ENCODE data around the gene RFC1.
"Not testable (repeated sequence)": the region's sequence is repeated elsewhere in the genome, so short reads cannot be mapped to it uniquely, and the experiment has no call there.

Gene RFC1

DNA sequence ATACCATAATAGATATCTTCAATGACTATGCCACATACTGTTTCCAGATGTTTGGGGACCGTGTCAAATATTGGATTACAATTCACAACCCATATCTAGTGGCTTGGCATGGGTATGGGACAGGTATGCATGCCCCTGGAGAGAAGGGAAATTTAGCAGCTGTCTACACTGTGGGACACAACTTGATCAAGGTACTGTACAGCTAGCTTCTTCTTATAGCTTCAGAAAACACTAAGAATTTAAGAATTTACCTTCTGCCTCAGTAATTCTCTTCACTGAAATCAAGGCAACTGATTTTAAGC is 41.4 kb upstream of the RFC1 start:
- DNase-seq (ENCODE audit: low read depth in 1 of 2, low spot score in 1 of 2): no peak
- Histone ChIP-seq H3K27me3 (ENCODE audit: insufficient read depth, poor library complexity, severe bottlenecking) (no peaks in the 10 kb centered on the region), H3K27ac (replicated peaks) (no peak overlapping the region), H3K4me3 (replicated peaks; ENCODE audit: insufficient read depth, low read length) (no peak overlapping the region)
- TF ChIP-seq SPI1 (IDR thresholded peaks at IDR 0.05; ENCODE audit: borderline replicate concordance, low read depth): no peak
- no peak for TF ChIP-seq POLR2AphosphoS5 (IDR thresholded peaks at IDR 0.05; ENCODE audit: low read depth)
- no peak for TF ChIP-seq GABPA (IDR thresholded peaks at IDR 0.05; ENCODE audit: low read depth)
- TF ChIP-seq, protein P1, sequence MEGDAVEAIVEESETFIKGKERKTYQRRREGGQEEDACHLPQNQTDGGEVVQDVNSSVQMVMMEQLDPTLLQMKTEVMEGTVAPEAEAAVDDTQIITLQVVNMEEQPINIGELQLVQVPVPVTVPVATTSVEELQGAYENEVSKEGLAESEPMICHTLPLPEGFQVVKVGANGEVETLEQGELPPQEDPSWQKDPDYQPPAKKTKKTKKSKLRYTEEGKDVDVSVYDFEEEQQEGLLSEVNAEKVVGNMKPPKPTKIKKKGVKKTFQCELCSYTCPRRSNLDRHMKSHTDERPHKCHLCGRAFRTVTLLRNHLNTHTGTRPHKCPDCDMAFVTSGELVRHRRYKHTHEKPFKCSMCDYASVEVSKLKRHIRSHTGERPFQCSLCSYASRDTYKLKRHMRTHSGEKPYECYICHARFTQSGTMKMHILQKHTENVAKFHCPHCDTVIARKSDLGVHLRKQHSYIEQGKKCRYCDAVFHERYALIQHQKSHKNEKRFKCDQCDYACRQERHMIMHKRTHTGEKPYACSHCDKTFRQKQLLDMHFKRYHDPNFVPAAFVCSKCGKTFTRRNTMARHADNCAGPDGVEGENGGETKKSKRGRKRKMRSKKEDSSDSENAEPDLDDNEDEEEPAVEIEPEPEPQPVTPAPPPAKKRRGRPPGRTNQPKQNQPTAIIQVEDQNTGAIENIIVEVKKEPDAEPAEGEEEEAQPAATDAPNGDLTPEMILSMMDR (IDR thresholded peaks at IDR 0.05; ENCODE audit: insufficient read depth, low read length): no peak
- TF ChIP-seq, protein P2, sequence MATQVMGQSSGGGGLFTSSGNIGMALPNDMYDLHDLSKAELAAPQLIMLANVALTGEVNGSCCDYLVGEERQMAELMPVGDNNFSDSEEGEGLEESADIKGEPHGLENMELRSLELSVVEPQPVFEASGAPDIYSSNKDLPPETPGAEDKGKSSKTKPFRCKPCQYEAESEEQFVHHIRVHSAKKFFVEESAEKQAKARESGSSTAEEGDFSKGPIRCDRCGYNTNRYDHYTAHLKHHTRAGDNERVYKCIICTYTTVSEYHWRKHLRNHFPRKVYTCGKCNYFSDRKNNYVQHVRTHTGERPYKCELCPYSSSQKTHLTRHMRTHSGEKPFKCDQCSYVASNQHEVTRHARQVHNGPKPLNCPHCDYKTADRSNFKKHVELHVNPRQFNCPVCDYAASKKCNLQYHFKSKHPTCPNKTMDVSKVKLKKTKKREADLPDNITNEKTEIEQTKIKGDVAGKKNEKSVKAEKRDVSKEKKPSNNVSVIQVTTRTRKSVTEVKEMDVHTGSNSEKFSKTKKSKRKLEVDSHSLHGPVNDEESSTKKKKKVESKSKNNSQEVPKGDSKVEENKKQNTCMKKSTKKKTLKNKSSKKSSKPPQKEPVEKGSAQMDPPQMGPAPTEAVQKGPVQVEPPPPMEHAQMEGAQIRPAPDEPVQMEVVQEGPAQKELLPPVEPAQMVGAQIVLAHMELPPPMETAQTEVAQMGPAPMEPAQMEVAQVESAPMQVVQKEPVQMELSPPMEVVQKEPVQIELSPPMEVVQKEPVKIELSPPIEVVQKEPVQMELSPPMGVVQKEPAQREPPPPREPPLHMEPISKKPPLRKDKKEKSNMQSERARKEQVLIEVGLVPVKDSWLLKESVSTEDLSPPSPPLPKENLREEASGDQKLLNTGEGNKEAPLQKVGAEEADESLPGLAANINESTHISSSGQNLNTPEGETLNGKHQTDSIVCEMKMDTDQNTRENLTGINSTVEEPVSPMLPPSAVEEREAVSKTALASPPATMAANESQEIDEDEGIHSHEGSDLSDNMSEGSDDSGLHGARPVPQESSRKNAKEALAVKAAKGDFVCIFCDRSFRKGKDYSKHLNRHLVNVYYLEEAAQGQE (IDR thresholded peaks at IDR 0.05; ENCODE audit: insufficient replicate concordance, low read depth): no peak

DNA sequence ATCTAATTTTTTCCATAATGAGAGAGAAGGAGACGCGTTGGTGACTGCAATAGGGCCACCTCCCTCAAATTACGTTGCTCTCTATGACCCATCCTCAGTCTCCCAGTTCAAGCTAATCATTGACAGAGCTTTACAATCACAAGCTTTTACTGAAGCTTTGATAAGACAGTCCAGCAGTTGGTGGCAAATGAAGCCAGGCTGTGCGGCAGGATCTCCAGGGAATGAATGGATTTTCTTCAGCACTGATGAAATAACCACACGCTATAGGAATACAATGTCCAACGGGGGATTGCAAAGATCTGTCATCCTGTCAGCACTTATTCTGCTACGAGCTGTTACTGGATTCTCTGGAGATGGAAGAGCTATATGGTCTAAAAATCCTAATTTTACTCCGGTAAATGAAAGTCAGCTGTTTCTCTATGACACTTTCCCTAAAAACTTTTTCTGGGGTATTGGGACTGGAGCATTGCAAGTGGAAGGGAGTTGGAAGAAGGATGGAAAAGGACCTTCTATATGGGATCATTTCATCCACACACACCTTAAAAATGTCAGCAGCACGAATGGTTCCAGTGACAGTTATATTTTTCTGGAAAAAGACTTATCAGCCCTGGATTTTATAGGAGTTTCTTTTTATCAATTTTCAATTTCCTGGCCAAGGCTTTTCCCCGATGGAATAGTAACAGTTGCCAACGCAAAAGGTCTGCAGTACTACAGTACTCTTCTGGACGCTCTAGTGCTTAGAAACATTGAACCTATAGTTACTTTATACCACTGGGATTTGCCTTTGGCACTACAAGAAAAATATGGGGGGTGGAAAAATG is 40.8 kb upstream of the RFC1 start, which contains the start of gene KLB:
Gene KLB (plus strand): TSS at position 168 of the 821 bp plus-strand sequence. CDS start 20 bp downstream, at position 188.
- TF ChIP-seq, protein P2 (IDR thresholded peaks at IDR 0.05; ENCODE audit: insufficient replicate concordance, low read depth): no peak
- TF ChIP-seq, protein P1 (IDR thresholded peaks at IDR 0.05; ENCODE audit: insufficient read depth, low read length): no peak
- TF ChIP-seq SPI1 (IDR thresholded peaks at IDR 0.05; ENCODE audit: borderline replicate concordance, low read depth): no peak
- TF ChIP-seq GABPA (IDR thresholded peaks at IDR 0.05; ENCODE audit: low read depth): no peak
- TF ChIP-seq POLR2AphosphoS5 (IDR thresholded peaks at IDR 0.05; ENCODE audit: low read depth): no peak
- Histone ChIP-seq H3K27me3 (ENCODE audit: insufficient read depth, poor library complexity, severe bottlenecking) (no peaks in the 10 kb centered on the region), H3K4me3 (replicated peaks; ENCODE audit: insufficient read depth, low read length) (no peak within 1 kb of the TSS), H3K27ac (replicated peaks) (no peak within 1 kb of the TSS)
- no peak for DNase-seq (ENCODE audit: low read depth in 1 of 2, low spot score in 1 of 2)

DNA sequence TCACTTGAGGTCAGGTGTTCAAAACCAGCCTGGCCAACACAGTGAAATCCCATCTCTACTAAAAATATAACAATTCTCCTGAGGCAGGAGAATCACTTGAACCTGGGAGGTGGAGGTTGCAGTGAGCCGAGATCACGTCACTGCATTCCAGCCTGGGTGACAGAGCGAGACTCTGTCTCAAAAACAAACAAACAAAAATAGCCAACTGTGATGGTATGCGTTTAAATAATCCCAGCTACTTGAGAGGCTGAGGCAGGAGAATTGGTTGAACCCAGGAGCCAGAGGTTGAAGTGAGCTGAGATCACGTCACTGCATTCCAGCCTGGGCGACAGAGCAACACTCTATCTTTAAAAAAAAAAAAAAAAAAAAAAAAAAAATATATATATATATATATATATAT is 35.5 kb upstream of the RFC1 start:
- not testable (repeated sequence) for H3K4me3 ChIP-seq (replicated peaks; ENCODE audit: insufficient read depth, low read length); H3K27me3 ChIP-seq (ENCODE audit: insufficient read depth, poor library complexity, severe bottlenecking); DNase-seq (ENCODE audit: low read depth in 1 of 2, low spot score in 1 of 2); H3K27ac ChIP-seq (replicated peaks)

DNA sequence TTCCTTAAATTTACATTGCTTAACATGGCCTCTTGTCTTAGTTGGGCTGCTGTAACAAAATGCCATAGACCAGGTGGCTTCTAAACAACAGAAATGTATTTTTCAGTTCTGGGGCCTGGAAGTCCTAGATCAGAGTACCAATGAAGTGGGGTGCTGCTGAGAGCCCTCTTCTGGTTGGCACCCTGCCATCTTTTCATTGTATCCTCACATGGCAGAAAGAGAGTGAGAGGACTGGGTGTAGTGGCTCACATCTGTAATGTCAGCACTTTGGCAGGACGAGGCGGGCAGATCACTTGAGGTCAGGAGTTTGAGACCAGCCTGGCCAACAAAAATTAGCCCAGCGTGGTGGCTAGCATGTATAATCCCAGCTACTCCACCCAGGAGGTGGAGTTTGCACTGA is 28.5 kb upstream of the RFC1 start:
- Histone ChIP-seq H3K27me3 (ENCODE audit: insufficient read depth, poor library complexity, severe bottlenecking) (no peaks in the 10 kb centered on the region), H3K27ac (replicated peaks) (no peak overlapping the region), H3K4me3 (replicated peaks; ENCODE audit: insufficient read depth, low read length) (no peak overlapping the region)
- no peak for DNase-seq (ENCODE audit: low read depth in 1 of 2, low spot score in 1 of 2)
- TF ChIP-seq SPI1 (IDR thresholded peaks at IDR 0.05; ENCODE audit: borderline replicate concordance, low read depth) (no peak), GABPA (IDR thresholded peaks at IDR 0.05; ENCODE audit: low read depth) (no peak), POLR2AphosphoS5 (IDR thresholded peaks at IDR 0.05; ENCODE audit: low read depth) (no peak)
- TF ChIP-seq, protein P1 (IDR thresholded peaks at IDR 0.05; ENCODE audit: insufficient read depth, low read length): no peak
- TF ChIP-seq, protein P2 (IDR thresholded peaks at IDR 0.05; ENCODE audit: insufficient replicate concordance, low read depth): no peak

Measured in HL-60 (cell line).